Amygdala (tissue), 56 donors: ENCODE results near the gene METTL26.
A peak's percentile ranks its signal among the peaks of the same experiment; 100 is the strongest.

Experiments used
- DNase-seq, 56 donors: peaks; one replicate each; lab custom pipeline; 2025; lab: John Stamatoyannopoulos, UW

The METTL26 gene

DNA sequence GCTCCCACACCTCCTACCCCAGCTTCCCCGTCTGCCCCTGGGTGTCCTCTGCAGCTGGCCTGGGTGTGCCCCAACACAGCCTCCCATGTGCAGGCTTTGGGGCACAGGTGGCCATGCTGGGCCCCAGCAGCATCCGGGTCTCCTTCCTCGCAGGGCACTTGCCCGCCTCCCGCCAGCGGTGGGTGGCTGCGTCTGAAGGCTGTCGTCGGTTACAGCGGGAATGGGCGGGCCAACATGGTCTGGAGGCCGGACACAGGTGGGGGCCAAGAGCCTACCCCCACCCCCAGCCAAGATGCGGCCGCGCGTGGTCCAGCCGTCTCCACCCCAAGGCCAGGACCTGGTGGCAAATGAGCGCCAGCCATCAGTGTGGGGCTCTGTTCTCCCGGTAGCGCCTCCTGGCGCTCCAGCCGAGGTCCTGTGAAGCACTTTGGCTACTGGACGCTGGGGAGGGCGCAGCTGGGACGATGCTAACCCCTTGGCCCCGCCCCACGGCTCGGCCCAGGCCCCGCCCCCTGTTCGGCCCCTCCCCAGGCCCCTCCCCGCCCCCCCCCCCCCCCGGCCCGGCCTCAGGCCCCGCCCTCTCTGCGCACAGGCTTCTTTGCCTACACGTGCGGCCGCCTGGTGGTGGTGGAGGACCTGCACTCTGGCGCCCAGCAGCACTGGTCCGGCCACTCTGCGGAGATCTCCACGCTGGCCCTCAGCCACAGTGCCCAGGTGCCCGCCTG, 24.5 kb upstream of the METTL26 start:
- peak in 55 of 56 donors; percentile 17 to 94 (median 77) for DNase-seq

GRCh38 chr16:660132-660458, 24.0 kb upstream of the METTL26 start:
- DNase-seq = no peak

DNA sequence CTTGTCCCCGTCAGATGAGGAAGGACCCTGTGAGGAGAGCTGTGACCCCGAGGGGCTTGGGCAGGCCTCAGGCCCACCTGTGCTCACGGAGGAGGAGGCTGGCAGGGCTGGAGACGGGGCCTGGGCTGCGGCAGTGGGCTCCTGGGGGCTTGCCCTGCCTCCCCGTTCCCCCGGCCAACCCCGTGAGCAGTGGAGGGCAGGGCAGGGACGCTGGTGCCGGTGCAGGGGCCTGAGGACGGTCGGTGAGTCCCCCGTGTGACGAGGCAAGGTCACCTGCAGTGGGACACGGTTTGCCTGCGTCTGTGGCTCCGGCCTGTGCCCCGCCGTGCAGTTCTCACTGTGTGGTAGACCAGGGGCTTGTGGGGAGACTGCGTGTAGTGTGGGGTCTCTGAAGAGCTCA, 23.5 kb upstream of the METTL26 start:
- no peak for DNase-seq

- no peak for DNase-seq
Measured at GRCh38 chr16:658679-659571, 22.8 kb upstream of the METTL26 start.

DNA sequence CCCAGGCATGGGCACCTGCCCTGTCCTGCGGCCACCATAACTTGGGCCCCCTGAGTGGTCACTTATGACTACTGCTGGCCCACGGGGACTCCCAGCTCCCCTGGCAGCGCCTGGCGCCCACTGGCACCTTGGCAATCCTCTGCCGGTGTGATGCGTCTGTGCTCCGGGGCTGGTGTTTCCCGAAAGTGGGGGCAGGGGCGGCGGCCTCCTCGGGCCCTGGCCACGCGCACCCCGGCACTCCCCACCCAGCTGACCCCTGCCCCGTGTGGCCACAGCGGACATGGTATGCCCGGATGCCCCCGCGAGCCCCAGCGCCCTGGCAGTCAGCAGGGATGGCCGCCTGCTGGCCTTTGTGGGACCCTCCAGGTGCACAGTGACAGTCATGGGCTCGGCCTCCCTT, 21.4 kb upstream of the METTL26 start:
- no peak for DNase-seq

DNA sequence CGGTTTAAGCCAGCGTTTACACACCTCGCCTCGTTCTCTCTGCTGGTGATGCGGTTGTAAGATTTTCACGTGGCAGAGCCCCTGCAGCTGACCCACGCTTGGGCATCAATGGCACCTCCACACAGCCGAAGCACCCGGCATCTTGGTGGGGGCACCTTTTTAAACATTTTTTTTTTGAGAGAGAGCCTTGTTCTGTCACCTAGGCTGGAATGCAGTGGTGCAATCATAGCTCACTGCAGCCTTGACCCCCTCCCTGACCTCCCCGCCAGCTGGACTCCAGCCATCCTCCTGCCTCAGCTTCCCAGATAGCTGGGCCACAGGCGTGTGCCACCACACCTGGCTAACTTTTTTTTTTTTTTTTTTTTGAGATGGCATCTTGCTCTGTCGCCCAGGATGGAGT, 17.9 kb upstream of the METTL26 start:
- DNase-seq = no peak

- no peak for DNase-seq
Measured at GRCh38 chr16:652454-653305, 16.6 kb upstream of the METTL26 start.

DNA sequence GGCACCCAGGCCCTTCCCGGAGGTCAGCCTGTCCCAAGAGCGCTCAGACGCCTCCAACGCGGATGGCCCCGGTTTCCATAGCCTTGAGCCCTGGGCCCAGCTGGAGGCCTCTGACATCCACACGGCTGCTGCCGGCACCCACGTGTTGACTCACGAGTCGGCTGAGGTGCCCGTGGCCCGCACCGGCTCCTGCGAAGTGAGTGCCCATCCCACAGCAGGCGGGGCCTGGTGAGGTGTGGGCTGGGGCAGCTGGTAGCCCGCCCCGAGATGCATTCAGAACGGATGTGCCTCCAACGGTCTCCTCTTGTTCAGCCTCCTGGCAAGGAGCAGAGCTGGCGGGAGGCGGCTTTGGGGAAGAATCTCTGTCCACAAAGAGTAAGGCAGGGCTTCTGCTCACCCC, 15.7 kb upstream of the METTL26 start:
- no peak for DNase-seq

DNA sequence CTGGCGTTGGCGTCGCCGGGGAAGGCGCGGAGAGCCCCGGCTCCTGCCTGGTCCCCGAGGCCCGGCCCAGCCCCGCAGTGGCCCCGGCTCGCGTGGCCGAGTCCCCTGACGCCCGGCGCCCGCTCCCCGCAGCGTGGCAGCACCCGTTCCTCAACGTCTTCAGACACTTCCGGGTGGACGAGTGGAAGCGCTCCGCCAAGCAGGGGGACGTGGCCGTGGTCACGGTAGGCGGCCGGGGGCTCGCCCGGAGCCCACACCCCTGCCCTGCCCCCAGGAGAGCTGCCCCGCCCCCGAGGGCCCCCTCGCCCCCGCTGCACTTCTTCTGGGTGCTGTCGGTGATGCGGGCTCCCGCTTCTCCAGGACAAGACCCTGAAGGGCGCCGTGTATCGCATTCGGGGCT, 13.5 kb upstream of the METTL26 start:
- DNase-seq = no peak

DNA sequence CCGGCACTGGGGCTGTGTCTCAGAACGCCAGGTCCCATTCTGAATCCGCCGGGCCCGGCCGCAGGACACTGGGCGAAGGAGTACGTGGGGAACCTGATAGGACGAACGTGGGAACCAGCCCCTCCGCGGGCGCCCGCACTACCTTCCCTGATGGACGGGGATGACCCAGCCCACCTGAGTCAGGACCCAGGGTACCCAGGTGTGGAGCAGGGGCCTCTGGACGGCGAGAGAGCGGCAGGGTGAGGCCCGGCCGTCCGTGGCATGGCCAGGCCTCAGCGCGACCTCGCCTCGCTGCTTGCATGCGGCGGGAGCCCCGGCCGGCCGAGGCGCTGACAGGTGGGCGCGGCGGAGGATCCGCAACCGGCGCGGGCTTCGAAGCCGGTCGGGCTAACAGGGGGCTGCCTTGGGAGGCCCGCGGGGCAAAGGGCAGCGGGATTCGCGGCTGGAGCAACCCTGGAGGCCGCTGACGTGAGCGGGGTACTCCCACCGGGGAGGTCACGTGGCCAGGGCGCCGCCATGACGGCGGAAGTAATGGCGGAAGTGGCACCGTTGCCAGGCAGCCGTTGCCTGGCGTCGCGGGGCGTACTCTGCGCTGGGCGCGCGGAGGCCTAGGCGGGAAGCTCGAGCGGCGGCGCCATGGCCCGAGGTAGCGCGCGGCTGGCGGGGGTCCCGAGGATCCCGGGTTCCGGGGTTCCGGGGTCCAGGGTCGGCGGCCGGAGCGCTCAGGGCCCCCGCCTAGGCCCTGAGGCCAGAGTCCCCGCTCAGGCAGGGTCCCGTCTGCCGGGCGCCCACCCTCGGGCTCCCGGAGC, 12.9 kb upstream of the METTL26 start, which contains the start of gene WDR90:
Gene WDR90, plus strand, starts transcription at position 585 of the 809 bp plus-strand sequence. Its CDS starts 52 bp downstream, at position 637.
- peak; percentile 63 to 97 (median 85) for DNase-seq

- peak in 4 of 56 donors; percentile 12 to 35 (median 22) for DNase-seq
Measured at GRCh38 chr16:648071-648780, 12.1 kb upstream of the METTL26 start.

- peak in 4 of 56 donors; percentile 7 to 38 (median 28) for DNase-seq
Measured at GRCh38 chr16:647173-647902, 11.2 kb upstream of the METTL26 start.

- no peak for DNase-seq
Measured at GRCh38 chr16:646679-647172, 10.6 kb upstream of the METTL26 start.

DNA sequence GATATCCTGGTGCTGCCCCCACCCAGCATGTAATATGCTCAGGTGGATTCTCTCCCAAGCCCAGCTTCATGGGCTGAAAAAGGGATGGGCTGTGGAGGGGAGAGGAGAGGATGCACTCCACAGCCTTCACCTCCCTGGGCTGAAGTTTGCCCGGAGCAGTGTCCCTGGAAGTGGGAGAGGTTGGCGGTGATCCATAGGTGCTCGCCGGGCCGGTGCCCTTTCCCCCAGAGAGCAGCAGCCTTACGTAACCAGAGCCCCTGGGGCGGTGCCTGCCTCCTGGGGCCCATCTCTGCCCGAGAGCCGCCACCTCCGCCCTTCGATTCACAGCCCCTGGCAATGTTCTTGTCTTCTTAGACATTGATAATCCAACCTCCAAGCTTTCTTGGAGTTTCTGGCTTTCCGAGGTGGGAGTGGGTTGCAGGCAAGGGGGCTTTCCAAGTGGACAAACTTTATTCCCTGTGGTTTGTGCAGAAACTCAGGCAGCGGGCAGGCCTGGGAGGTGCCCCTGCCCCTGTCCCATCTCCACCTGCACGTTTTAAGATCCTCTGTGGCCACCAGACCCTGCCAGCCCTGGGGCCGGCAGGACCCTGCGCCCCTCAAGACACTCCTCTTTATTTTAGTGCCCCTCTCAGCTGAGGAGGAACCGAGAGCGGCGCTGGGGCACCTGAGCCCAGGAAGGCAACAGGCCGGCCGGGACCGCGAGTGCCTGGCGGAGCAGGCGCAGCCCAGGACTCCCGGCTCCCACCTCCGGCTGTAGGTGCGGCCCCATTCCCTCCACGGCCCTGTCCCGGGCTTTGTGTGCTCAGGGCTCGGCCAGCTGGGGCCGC, 10.0 kb upstream of the METTL26 start:
- no peak for DNase-seq

GRCh38 chr16:644556-644955, 8.5 kb upstream of the METTL26 start:
- no peak for DNase-seq

DNA sequence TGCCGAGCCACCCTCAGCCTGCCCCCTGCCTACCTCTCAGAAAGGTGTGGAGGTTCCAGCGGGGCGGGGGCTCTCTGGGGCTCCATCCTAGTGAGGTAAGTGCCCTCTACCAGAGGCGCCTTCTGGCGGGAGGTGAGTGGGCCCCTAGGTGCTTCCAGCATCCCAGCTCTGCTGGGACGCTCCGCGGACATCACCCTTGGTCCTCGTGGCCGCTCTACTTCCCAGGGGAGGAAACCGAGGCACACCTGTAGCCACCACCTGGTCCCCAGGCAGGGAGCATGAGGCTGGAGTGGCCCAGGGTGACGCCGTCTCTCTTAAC, 6.9 kb upstream of the METTL26 start:
- no peak for DNase-seq

DNA sequence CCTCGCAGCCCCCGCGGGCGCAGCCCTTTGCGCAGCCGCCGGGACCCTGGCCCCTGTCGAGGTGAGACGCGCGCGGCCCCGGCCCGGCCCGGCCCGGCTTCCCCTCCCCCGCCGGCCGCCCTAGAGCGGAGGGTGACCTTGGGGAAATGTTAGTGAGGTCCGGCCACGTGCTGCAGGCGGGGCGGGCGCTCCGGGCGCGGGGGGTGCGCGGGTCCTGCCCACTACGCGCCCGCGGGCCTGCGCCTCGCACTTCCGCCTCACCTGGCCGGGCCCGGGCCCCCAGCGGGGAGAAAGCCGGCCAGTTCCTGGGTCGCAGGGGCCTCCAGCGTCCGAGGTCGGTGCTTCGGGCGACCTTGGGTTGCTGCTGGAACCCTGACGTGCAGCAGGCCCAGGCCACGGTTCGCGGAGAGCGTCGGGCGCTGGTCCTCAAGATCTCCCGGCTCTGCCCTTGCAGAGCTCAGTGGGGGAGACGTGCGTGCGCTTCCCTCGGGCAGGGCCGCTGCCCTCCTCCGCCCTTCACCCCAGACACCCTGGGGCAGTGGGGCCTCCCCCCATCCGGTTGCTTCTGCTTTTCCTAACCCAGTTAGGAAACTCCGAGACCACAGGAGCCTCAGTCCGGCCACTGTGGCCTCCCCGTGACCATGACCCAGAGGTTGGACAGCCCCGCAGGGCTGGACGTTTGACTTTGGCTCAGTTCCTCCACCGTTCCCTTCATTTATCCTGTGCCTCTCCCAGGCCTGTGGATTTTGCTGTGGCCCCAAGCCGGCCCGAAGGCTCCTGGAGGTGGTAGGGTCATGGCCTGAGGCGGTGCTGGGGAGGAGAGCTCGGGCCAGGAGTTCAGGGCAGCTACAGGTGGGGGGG, 6.3 kb upstream of the METTL26 start:
- DNase-seq = peak in 22 of 56 donors; percentile 9 to 54 (median 34)
